HG03378 (cell line): Measurements from ENCODE around the gene STAC3.

Experiments
- ATAC-seq: cut with Tn5 transposase; IDR thresholded peaks from one replicate; pipeline ENCODE4 v1.9.1; 2021; ENCODE audit warnings: mild to moderate bottlenecking, moderate library complexity; ENCODE audit not compliant: unreplicated experiment

STAC3 gene

GRCh38 chr12:57255916-57256315 lies 4.9 kb upstream of the STAC3 start:
- ATAC-seq = no peak

- no peak for ATAC-seq
These were observed 3.7 kb upstream of the STAC3 start for GRCh38 chr12:57254506-57255280.

- ATAC-seq = no peak
These were observed 446 bp downstream of the STAC3 start for GRCh38 chr12:57250541-57250940.

- no peak for ATAC-seq
These were observed 1.8 kb downstream of the STAC3 start for GRCh38 chr12:57248934-57249742.

DNA sequence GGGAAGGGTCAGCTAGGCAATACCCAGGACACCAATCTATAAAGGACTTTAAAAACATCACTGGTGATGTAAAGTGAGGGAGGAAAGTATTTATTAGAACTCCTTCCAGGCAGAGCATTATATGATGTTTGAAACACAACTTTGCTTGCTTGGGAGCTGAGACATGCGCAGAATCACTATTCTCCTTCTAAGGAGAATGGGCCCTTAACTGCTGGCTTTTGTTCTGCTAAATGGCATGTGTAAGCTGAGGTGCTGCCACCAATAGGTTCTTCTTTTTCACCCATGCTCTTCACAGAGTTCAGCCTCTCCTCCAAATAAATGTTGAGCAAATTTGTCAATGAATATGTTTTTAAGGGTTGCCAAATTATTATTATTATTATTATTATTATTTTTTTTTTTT lies 3.9 kb downstream of the STAC3 start:
- ATAC-seq = no peak

DNA sequence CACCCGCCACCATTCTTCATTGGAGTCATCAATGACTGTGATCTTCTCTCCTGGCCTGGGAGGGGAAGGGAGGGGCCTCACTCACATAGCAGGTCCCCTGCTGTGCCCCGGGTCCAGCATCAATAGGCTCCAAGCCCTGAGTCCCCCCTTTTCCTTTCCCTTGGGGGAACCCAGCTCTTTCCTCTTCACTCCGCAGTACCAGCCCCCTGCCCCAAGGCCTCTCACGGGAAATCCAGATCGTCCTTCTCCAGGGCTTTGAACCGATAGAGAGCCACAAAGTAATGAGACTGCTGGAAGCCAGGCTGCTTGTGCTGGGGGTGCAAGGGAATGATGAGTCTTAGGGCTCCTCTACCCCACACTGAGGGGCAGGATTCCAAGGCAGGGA lies 6.7 kb downstream of the STAC3 start:
- no peak for ATAC-seq

DNA sequence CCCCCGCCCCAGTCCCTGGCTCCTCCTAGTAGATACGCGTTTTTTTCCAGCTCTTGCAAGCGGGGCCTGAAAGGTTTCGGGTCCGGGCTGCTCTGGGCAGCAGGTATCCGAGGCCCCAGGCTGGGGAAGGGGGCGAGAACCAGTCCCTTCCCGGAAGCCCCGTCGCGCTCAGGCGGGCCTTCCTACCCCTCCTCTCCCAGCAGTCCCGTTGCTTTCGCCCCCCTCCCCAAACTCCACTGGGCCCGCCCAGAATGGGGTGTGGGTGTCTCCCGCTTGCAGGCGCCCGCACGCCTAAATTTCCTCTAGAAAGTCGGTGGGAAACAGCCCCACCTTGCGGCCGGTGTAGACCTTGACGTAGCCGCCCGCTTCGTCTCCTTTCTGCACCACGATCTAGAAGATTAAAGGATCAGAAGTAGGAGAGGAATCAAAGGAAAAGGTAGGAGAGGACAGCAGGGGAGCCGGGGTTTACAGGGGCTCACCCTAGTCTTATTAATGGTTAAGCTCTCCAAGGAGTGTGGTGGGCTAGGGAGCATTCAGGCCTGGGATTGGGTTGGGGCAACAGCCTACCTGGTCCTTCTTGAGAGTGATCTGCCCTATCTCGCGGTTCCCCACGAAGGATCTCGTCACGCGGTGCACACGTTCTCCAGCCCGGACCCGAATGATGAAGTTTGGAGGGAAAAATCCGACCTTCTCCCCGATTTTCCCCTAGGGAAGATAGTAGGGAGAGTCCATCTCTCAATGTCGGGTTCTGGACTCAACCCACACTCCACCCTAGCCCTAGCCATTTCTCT lies 7.3 kb downstream of the STAC3 start:
- ATAC-seq = no peak

DNA sequence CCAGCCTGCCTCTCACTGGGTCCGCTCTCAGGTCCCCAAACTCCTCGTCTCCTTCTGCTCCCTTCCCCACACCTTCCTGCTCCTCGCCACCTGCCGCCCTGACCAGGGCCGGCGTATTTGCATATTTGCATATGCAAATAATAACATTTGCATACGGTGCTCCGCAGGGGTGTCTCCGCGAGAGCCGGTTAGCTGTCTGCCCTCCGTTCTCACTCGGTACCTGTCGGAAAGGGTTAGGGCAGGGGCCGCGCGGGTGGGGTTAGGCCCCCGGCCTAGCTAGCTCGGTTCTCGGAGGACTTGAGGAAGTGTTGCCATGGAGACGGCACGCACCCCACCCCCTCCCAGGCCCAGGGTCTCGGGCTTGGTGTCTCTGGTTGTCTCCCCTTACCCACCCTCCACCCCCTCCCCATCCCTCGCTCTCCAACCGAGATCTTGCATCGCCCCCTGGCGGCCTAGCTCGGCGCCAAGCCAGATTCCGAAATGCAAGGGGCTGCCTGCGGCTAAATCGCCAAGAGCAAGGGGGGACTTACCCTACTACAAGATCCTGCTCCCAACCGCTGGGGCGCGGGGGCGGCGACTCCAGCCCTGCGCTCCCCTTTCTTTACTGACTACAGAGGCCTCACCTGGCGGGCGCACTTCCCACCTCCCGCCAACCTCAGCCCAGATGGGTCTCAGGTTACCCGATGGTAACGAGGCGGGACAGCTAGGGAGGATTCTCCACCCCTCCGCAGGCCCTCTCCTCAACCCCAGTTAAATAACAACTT lies 8.1 kb downstream of the STAC3 start:
- no peak for ATAC-seq

DNA sequence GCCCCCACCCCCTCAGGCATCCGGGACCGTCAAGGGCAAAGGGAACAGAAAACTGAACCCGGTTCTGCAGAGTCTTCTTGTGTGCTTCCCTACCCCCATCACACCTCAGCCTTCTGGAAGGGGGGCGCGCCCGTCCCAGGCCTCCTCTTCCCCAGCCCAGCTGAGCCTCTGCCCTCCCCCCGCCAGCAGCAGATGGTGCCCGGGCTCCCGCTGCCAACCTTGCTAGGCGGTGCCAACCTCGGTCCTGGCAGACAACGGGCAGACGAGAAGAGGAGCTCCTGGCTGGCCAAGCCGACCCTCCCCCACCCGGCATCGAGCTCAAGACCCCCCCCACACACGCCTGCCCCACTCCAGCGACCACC lies 8.7 kb downstream of the STAC3 start:
- ATAC-seq = no peak

- ATAC-seq = no peak
These were observed 9.3 kb downstream of the STAC3 start for GRCh38 chr12:57241402-57242310.

DNA sequence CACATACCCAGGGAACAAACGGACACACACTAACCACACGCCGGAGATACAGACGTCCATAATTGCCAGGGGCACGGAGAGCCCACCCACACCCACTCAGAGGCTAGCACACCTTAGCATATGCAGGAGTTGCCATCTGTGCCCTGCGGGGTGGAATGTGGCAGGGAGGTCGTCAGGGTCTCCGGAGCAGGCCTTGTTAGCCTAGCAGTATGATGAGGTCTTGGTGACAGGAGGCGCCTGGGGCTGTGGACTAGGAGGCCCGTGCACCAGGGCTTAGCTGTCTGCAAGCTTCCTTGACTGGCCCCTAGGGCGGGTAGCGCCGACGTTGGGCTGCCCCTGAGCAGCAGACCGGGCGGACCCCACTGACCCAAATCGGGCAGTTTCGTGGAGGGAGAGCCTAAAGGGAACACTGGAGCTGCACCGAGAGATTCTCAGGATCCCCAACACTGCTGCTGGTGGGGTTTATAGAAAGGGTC lies 10.0 kb downstream of the STAC3 start:
- no peak for ATAC-seq

DNA sequence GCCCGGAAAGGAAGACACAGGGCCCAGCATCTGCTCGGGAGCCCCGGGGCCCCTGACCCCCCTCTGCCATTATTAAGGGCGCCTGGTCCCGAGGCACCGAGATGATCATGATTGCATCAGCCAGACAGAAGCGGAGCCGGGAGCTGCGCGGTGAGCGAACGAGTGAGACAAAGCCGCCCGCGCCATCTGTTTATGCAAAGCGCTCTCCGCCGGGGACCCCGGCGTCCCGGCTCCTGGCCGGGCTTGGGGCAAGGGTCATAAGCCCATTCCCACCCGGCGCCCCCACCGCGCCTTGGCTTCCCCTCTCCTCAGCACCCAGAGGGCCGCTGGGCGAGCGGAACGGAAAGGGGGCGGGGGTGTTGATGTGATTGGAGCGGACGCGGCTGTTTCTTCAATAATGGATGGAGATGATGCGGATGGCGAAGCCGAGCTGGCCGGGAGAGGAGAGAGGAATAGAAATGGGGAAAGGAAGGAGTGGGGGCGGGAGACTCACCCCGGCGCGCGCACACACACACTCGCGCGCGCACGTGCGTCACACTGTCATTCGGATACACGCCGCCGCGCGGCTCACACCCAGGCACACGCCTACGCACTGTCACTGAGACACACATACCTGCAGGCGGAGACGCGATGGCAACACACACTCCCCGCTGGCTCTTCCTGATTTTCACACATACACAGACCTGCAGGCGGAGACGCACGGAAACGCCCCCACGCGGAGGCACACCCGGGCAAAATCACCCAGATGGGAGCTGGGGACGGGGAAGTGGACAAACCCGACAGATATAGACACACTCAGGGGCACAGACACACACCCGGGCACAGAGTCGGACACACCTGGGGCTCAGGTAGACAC lies 10.7 kb downstream of the STAC3 start:
- no peak for ATAC-seq

DNA sequence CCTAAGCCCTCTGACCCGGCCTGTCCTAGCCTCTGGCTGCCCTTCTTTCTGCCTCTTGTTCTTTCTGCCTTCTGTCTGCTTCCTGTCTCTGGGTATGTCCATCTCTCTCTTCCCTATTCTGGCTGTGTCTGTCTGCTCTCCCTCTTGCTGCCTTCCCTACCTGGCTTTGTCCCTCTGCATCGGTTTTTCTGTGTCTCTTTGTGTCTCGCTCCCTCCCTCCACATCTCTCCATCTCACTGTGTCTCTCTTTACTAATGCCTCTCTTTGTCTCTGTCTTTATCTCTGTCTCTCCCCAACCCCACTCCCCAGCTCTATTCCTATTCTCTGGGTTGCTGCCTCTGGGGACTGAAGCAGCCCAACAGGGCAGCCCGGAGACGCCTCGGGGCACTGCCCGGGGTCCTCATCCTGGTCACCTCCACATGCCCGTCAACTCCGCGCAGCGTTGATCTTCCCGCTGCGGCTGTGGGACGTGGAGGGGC lies 11.4 kb downstream of the STAC3 start:
- ATAC-seq = no peak

DNA sequence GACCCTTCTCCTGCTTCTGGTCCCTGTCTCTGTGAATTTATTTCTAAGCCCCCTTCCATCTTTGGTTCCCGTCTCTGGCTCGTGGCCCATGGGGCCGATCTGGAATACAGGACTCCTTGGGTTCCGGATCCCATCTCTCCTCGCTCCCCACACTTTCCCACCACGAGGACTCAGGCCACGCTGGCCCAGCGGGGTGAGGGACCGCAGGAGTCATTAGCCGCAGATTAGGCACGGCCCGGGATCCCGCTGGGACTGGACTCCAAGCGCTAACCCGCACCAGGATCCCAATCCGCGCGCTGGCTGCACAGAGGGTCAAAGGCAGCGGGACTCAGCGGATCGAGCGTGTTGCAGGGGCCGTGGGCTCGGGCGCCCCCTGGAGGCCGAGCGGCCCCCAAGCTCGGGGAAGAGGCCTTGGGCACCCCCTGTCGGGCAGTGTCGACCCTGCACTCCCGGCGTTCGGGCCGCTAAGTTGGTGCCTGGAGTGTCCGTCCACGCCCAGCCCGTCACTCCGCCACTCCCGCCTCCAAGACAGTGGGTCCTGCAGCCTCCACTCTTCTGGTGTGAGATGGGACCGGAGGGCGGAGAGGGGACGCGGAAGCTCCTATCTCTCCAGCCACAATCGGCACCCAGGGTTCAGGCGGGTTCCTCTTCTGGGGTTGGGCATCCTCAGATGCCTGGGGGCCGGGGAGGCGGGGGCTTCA lies 12.0 kb downstream of the STAC3 start:
- ATAC-seq = no peak

DNA sequence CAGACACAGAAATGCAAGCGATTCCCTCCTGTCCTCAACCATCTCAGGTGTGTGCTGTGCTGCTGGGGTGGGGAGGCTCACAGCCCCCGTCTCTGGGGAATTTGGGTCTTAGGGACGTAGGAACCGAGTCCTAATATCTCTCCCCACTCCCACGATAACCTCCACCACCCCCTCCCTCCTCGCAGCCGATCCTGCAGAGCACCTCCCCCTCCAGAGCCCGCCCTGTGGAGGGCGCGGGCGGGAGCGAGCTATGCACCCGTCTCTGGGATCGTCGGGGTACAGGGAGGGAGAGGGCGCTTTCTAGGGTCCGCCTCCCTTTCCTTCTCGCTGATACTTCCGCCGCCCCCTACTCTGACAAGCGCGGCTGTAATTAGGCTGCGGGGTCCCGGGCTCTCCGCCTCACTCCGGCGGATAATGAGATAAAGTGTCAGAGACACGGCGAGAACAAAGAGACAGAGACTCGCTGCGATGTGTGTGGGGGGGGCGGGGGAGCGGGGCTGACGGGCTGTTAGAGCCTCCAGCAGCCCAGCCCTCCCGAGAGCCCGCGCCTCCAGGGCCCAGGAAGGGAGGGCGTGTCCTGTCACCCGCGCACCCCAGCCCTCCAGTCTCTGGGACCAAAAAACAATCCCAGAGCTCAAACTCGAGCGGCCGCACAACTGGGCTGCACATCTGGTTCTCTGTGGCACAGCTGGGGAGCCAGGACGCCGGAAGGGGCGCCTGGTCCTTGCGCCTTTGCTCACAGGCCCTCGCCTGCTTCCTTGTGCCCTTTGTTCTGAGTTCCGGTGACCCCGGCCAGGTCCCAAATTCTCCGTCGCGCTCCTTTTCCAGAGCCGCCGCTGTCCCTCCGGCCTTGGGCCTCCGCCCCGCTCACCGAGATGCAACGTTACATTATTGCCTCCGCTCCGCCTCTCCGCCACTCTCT lies 12.8 kb downstream of the STAC3 start:
- no peak for ATAC-seq

DNA sequence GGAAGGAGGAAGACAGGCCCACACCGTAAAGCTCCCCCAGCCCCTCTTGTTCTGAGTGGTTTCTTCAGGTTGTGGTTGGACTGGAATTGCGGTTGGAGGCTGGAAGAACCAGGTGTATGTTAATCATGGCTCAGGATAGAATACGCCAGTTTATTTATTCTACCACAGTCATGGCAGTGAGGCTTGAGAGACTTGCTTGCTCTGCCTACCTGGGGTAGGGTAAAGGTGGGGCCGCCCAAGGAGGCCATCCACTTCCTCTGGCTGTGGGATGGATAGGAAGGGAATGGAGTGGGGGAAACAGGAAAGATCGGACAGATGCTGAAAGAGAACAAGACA lies 13.4 kb downstream of the STAC3 start:
- no peak for ATAC-seq

DNA sequence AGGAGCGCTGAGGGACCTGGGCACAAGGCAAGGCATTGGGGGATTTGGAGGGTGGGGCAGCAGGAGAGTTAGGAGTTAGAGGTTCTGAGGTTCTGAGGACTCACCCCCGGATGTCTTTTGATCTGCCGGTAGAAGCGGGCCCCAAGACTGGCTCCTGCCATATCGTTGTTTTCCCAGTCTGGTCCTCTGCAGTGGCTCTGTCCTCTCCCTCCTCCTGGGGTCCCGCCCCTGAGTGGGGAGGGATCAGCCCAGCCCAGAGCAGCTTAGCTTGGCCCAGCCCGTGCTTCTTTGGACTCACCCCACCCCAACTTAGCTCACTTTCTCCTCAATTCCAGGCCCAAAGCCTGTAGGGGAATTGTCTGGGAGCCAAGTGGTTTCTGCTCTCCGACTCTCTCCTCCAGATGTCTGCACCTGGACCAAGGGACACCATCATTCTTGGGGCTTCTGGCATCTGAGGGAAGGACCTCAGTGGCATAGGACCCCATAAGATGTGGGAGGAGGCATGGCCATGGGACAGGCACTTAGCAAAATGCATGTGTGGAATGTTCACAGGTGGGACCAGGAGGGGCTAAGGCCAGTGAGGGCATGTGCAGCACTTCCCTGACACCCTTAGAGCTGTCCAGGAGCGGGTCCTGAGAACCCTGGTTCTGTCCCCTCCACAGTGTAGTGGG lies 13.9 kb downstream of the STAC3 start:
- ATAC-seq = no peak
